Caco-2 (cell line): Measurements from ENCODE around the gene SPNS2. TPM values are rescaled to one million over a fixed set of nuclear protein-coding genes. Genes with fewer than 3 reads are reported as not detected.

Experiments used
- BruUV-seq: library from RNA; stranded (reverse); fragments of 400-500 nt; replicated peaks from 2 replicates; lab custom pipeline; 2021; lab: Mats Ljungman, UMichigan
- CTCF ChIA-PET: fragments of 300-600 bp; sonication (Branson Sonifier 250); formaldehyde crosslinking; loops from one replicate; lab custom pipeline; 2022; ENCODE audit warnings: antibody characterized with exemption; lab: Charles Lee
- POLR2A ChIA-PET: fragments of 300-600 bp; sonication (Branson Sonifier 250); formaldehyde crosslinking; loops from one replicate; lab custom pipeline; 2022; ENCODE audit warnings: antibody characterized with exemption; lab: Charles Lee
- DNase-seq, 2 experiments: peaks; one replicate each; pipeline versions ENCODE4 v3.0.0 to v3.0.0-alpha.2; 2020 to 2022
- H3K27me3 ChIP-seq: replicated peaks from 2 replicates; pipeline ENCODE4 v1.6.0; 2011; ENCODE audit warnings: low read length; ENCODE audit not compliant: control insufficient read depth, insufficient read depth
- H3K36me3 ChIP-seq: 2 replicates; pipeline ENCODE4 v1.5.1; 2011; ENCODE audit warnings: low read length; ENCODE audit not compliant: control insufficient read depth, insufficient read depth
- H3K4me1 ChIP-seq: fragments of 250-450 bp; sonication (Bioruptor Pico); 2 replicates; pipeline ENCODE4 v1.5.1; 2020; ENCODE audit warnings: mild to moderate bottlenecking
- H3K4me3 ChIP-seq: 2 replicates; pipeline ENCODE4 v1.5.1; 2011; ENCODE audit warnings: low read depth, mild to moderate bottlenecking, control low read depth, low read length
- H3K9me3 ChIP-seq: fragments of 250-450 bp; sonication (Bioruptor Pico); 2 replicates; pipeline ENCODE4 v1.5.1; 2020; ENCODE audit warnings: mild to moderate bottlenecking, moderate library complexity
- H3K27ac Mint-ChIP-seq: one replicate; pipeline ENCODE4 v1.8.0; 2022; ENCODE audit warnings: mixed read lengths; ENCODE audit not compliant: unreplicated experiment
- H3K27me3 Mint-ChIP-seq: one replicate; pipeline ENCODE4 v1.8.0; 2022; ENCODE audit warnings: mixed read lengths; ENCODE audit not compliant: insufficient read depth, unreplicated experiment
- H3K36me3 Mint-ChIP-seq: one replicate; pipeline ENCODE4 v1.8.0; 2022; ENCODE audit warnings: mild to moderate bottlenecking, mixed read lengths; ENCODE audit not compliant: insufficient read depth, unreplicated experiment
- H3K4me1 Mint-ChIP-seq: one replicate; pipeline ENCODE4 v1.8.0; 2022; ENCODE audit warnings: low read depth, mixed read lengths; ENCODE audit not compliant: unreplicated experiment
- H3K4me3 Mint-ChIP-seq: one replicate; pipeline ENCODE4 v1.8.0; 2022; ENCODE audit warnings: mild to moderate bottlenecking, moderate library complexity, mixed read lengths; ENCODE audit not compliant: unreplicated experiment
- H3K9me3 Mint-ChIP-seq: one replicate; pipeline ENCODE4 v1.8.0; 2022; ENCODE audit warnings: mixed read lengths; ENCODE audit not compliant: unreplicated experiment
- intact Hi-C: fragments of 100-400 bp; cut with micrococcal nuclease; formaldehyde crosslinking; loops from one replicate; pipeline ENCODE4 v1.10.0; 2022; ENCODE audit not compliant: unreplicated experiment
- total RNA-seq: library from RNA; stranded (reverse); gene quantifications from 2 replicates; pipeline ENCODE4 v1.2.3, GENCODE V29; 2022
- TF ChIP-seq, protein P1 (sequence below), 2 experiments: fragments of 200-600 bp in 1 of 2; IDR thresholded peaks; 1 replicate in 1 of 2; 2 replicates in 1 of 2; pipeline versions ENCODE4 v1.5.1 to v1.8.0; 2011 to 2022; ENCODE audit warnings: antibody characterized with exemption in 1 of 2, control low read depth in 1 of 2, inconsistent platforms in 1 of 2, low read depth in 1 of 2, low read length in 1 of 2, mild to moderate bottlenecking in 1 of 2, moderate library complexity in 1 of 2; ENCODE audit not compliant: insufficient read depth in 1 of 2, severe bottlenecking in 1 of 2, unreplicated experiment in 1 of 2

The SPNS2 gene
- total RNA-seq, 1 experiment from 2014 or later = 1.00 TPM

DNA sequence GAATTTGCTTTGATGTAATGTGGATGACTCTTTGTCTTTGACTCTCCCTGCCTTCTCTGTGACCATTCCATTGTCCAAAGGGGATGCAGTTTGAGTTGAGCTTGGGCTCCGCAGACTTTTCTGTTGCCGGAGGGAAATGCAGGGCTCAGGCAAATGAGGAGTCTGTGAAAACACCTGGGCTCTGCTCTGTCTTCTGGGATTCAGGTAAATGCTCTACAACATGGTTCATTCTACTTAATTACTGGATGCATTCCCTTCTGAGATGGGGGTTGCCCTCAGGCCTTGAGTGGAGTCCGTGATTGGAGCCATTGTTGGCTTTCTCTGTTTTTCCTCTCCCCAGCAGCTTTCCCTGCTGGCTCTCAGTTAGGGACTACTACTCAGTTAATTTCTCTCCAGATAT lies 26.4 kb upstream of the SPNS2 start:
- H3K36me3 ChIP-seq = no peaks in the 10 kb centered on the region
- intact Hi-C loops = no loop called here
- no peaks in the 10 kb centered on the region for H3K9me3 Mint-ChIP-seq
- TF ChIP-seq, protein P1, sequence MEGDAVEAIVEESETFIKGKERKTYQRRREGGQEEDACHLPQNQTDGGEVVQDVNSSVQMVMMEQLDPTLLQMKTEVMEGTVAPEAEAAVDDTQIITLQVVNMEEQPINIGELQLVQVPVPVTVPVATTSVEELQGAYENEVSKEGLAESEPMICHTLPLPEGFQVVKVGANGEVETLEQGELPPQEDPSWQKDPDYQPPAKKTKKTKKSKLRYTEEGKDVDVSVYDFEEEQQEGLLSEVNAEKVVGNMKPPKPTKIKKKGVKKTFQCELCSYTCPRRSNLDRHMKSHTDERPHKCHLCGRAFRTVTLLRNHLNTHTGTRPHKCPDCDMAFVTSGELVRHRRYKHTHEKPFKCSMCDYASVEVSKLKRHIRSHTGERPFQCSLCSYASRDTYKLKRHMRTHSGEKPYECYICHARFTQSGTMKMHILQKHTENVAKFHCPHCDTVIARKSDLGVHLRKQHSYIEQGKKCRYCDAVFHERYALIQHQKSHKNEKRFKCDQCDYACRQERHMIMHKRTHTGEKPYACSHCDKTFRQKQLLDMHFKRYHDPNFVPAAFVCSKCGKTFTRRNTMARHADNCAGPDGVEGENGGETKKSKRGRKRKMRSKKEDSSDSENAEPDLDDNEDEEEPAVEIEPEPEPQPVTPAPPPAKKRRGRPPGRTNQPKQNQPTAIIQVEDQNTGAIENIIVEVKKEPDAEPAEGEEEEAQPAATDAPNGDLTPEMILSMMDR (IDR thresholded peaks at IDR 0.05; ENCODE audit: insufficient read depth in 1 of 2, low read depth in 1 of 2, low read length in 1 of 2, severe bottlenecking in 1 of 2, unreplicated experiment in 1 of 2) = no peak
- DNase-seq = no peak
- H3K36me3 Mint-ChIP-seq = peaks cover 6% of the 10 kb centered on the region
- no peak overlapping the region for H3K4me3 ChIP-seq
- CTCF ChIA-PET = no interaction called here
- H3K4me1 Mint-ChIP-seq = no peaks in the 10 kb centered on the region
- no peaks in the 10 kb centered on the region for H3K9me3 ChIP-seq
- H3K27ac Mint-ChIP-seq = no peak overlapping the region
- H3K27me3 Mint-ChIP-seq = no peaks in the 10 kb centered on the region
- no peak overlapping the region for H3K4me3 Mint-ChIP-seq
- H3K4me1 ChIP-seq = no peaks in the 10 kb centered on the region
- BruUV-seq = no TSS peak
- POLR2A ChIA-PET = no interaction called here
- H3K27me3 ChIP-seq = no peaks in the 10 kb centered on the region

DNA sequence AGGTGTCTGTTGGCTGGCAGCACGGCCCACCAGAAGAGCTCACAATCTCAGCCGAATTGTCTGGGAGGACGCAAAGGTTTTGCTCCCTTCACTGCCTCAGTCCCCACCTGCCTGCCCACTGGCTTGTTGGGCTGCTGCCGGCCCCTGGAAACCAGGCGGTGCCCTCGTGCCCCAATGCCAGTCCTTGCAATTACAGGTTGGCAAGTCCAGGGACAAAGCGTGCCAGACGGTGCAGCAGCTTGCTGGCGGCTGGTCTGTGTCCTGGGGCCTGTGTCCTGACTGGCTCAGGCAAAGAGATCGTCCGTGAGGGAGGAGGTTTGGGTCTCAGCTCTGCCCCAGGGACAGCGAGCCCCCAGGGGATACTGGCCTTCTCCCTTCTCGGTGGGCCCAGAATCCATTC lies 24.6 kb upstream of the SPNS2 start:
- no TSS peak for BruUV-seq
- Histone ChIP-seq H3K9me3 (no peaks in the 10 kb centered on the region), H3K4me3 (no peak overlapping the region), H3K36me3 (no peaks in the 10 kb centered on the region), H3K27me3 (no peaks in the 10 kb centered on the region), H3K4me1 (no peaks in the 10 kb centered on the region)
- Mint-ChIP-seq H3K4me3 (no peak overlapping the region), H3K9me3 (no peaks in the 10 kb centered on the region), H3K36me3 (peaks cover 6% of the 10 kb centered on the region), H3K27ac (no peak overlapping the region), H3K4me1 (no peaks in the 10 kb centered on the region), H3K27me3 (no peaks in the 10 kb centered on the region)
- DNase-seq = no peak
- CTCF ChIA-PET = no interaction called here
- TF ChIP-seq, protein P1 (IDR thresholded peaks at IDR 0.05; ENCODE audit: insufficient read depth in 1 of 2, low read depth in 1 of 2, low read length in 1 of 2, severe bottlenecking in 1 of 2, unreplicated experiment in 1 of 2) = no peak
- intact Hi-C loops = no loop called here
- POLR2A ChIA-PET = no interaction called here

DNA sequence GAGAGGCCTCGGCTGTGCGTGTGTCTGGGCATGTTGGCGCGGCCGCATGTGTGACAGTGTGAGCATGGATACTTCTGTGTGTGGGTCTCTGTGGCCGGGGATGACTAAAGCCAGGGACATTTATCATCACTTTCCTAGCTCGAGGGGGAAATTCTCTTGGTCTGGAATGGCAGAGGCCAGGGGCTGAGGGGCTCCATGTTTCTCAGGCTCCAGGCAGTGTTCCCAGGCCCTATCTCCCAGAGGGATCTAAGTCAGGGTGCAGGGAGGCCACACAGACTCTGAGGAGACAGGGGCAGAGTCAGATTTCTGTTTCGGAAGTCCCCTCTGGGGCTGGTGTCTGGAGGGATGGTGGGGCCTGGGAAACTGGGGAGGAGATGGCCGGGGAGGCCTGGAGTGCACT lies 23.7 kb upstream of the SPNS2 start:
- H3K4me3 Mint-ChIP-seq = no peak overlapping the region
- POLR2A ChIA-PET = no interaction called here
- BruUV-seq = no TSS peak
- DNase-seq = no peak
- Histone ChIP-seq H3K4me1 (no peaks in the 10 kb centered on the region), H3K9me3 (no peaks in the 10 kb centered on the region), H3K27me3 (no peaks in the 10 kb centered on the region), H3K4me3 (no peak overlapping the region), H3K36me3 (no peaks in the 10 kb centered on the region)
- peaks cover 6% of the 10 kb centered on the region for H3K36me3 Mint-ChIP-seq
- no peak overlapping the region for H3K27ac Mint-ChIP-seq
- no peaks in the 10 kb centered on the region for H3K27me3 Mint-ChIP-seq
- no peaks in the 10 kb centered on the region for H3K4me1 Mint-ChIP-seq
- intact Hi-C loops = no loop called here
- TF ChIP-seq, protein P1 (IDR thresholded peaks at IDR 0.05; ENCODE audit: insufficient read depth in 1 of 2, low read depth in 1 of 2, low read length in 1 of 2, severe bottlenecking in 1 of 2, unreplicated experiment in 1 of 2) = no peak
- H3K9me3 Mint-ChIP-seq = no peaks in the 10 kb centered on the region
- CTCF ChIA-PET = interaction anchor here (0.6 kb wide), 1 partner anchor 233 kb away, joined by 4 read pairs; no protein-coding TSS in a partner anchor
